Measurements from ENCODE around the gene KIF3C.

KIF3C gene

GRCh38 chr2:25928668-25929067 is 53.6 kb downstream of the KIF3C start (continued):
- no peak for TF ChIP-seq ZNF266 (tag by site-specific recombination; IDR thresholded peaks at IDR 0.05; ENCODE audit: low read depth)
- no peak for TF ChIP-seq ZNF16 (tag by site-specific recombination; IDR thresholded peaks at IDR 0.05; ENCODE audit: low read depth)
- TF ChIP-seq KLF16 (tag by site-specific recombination; IDR thresholded peaks at IDR 0.05) = no peak
- no peak for TF ChIP-seq PBX3 (CRISPR knock-in tag; IDR thresholded peaks at IDR 0.05)
- no peak for TF ChIP-seq ZNF362 (tag by site-specific recombination; IDR thresholded peaks at IDR 0.05)

- Histone ChIP-seq H3K4me1 (ENCODE audit: control insufficient read depth, insufficient read depth, low read length) (no peaks in the 10 kb centered on the region), H3K27ac (ENCODE audit: extremely low read depth, low read depth, low read length) (no peak overlapping the region), H3K36me3 (ENCODE audit: control insufficient read depth in 2 of 2, insufficient read depth in 1 of 2, low read length in 2 of 2) (peaks cover 0 to 29% of the 10 kb centered on the region in 2 experiments; a peak in 1 of 3 replicates), H3K9me3 (ENCODE audit: control insufficient read depth, insufficient read depth, low read depth, low read length) (no peaks in the 10 kb centered on the region), H3K4me3 (ENCODE audit: low read depth, low read length) (no peak overlapping the region)
- ChIA-PET CTCF (no interaction called here), POLR2A (no interaction called here)
- TF ChIP-seq ZNF629 (tag by site-specific recombination; IDR thresholded peaks at IDR 0.05) = no peak
These were observed 55.1 kb downstream of the KIF3C start for GRCh38 chr2:25926984-25927756.

- POLR2A ChIA-PET = no interaction called here
- no peak overlapping the region for H3K4me3 ChIP-seq (ENCODE audit: low read depth, low read length)
- no peaks in the 10 kb centered on the region for H3K9me3 ChIP-seq (ENCODE audit: control insufficient read depth, insufficient read depth, low read depth, low read length)
- no peak overlapping the region for H3K27ac ChIP-seq (ENCODE audit: extremely low read depth, low read depth, low read length)
- no peak for TF ChIP-seq GLI2 (tag by site-specific recombination; IDR thresholded peaks at IDR 0.05; ENCODE audit: borderline replicate concordance, low read depth)
- no peak for TF ChIP-seq ZNF19 (tag by site-specific recombination; IDR thresholded peaks at IDR 0.05; ENCODE audit: low read depth)
- no peak for TF ChIP-seq ZNF549 (tag by site-specific recombination; IDR thresholded peaks at IDR 0.05)
- no peak for TF ChIP-seq PRDM6 (tag by site-specific recombination; IDR thresholded peaks at IDR 0.05)
- TF ChIP-seq ZNF433 (tag by site-specific recombination; IDR thresholded peaks at IDR 0.05; ENCODE audit: low read depth) = no peak
- TF ChIP-seq ZNF558 (tag by site-specific recombination; IDR thresholded peaks at IDR 0.05) = no peak
- TF ChIP-seq ZNF843 (tag by site-specific recombination; IDR thresholded peaks at IDR 0.05) = no peak
- no peak for TF ChIP-seq ZNF202 (tag by site-specific recombination; IDR thresholded peaks at IDR 0.05; ENCODE audit: borderline replicate concordance)
- TF ChIP-seq ZBTB7A (tag by site-specific recombination; IDR thresholded peaks at IDR 0.05; ENCODE audit: low read depth) = no peak
- TF ChIP-seq ZSCAN30 (tag by site-specific recombination; IDR thresholded peaks at IDR 0.05) = no peak
- no peak for TF ChIP-seq ZNF214 (tag by site-specific recombination; IDR thresholded peaks at IDR 0.05; ENCODE audit: borderline replicate concordance)
- no peak for TF ChIP-seq SALL2 (tag by site-specific recombination; IDR thresholded peaks at IDR 0.05; ENCODE audit: borderline replicate concordance)
- H3K36me3 ChIP-seq (ENCODE audit: control insufficient read depth in 2 of 2, insufficient read depth in 1 of 2, low read length in 2 of 2) = peaks cover 0 to 8% of the 10 kb centered on the region in 2 experiments; a peak in 1 of 3 replicates
- H3K4me1 ChIP-seq (ENCODE audit: control insufficient read depth, insufficient read depth, low read length) = no peaks in the 10 kb centered on the region
- CTCF ChIA-PET = no interaction called here
These were observed 59.8 kb downstream of the KIF3C start for GRCh38 chr2:25922501-25922900.

Data from HEK293 (cell line).